Activated CD8-positive, alpha-beta memory T cell treated with anti-CD3 and anti-CD28 coated beads for 4 hours (primary cell): ENCODE results near the gene RUVBL1.

ENCODE experiments used
- DNase-seq, 2 donors: peaks; one replicate each; pipeline ENCODE4 v3.0.0-alpha.2; 2020; ENCODE audit warnings: low read depth in 2 of 2

RUVBL1 gene

DNA sequence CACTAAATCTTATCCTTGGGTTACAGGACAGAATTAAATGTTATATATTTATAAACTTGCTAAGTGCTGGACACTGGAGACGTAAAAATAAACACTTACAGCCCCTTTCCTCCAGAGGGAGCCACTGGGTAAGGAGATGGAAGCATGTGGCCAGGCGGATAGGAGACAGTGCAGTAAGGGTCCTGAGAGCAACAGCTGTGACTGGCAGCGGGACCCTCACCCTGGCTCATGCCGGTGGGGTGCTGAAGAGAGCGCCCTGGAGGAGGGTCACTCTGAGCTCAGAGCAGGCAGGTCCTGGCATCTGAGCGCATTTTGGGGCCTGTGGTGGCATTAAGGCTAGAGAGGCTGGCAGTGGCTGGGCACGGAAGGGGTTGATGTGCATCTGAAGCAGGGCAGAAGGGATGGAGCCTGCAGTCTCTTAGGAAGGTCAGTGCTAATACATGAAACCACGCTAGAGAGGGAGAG lies 55.4 kb downstream of the RUVBL1 start:
- DNase-seq = no peak

DNA sequence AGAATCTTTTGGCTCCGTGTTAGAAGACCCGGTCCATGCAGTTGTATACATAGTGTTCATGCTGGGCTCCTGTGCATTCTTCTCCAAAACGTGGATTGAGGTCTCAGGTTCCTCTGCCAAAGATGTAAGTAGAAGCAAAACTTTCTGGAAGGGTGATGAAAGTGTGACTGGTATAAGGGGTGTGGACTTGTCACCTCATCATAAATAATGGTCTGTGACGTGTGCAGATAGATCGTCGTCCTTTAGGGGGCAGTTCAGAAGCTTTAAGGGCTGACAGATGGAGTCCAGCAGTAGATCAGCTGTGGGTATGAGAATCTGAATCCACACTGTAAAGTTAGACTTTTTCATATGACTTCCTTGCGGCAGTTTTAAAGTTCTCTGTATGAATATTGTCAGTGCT lies 56.1 kb downstream of the RUVBL1 start:
- DNase-seq = no peak

DNA sequence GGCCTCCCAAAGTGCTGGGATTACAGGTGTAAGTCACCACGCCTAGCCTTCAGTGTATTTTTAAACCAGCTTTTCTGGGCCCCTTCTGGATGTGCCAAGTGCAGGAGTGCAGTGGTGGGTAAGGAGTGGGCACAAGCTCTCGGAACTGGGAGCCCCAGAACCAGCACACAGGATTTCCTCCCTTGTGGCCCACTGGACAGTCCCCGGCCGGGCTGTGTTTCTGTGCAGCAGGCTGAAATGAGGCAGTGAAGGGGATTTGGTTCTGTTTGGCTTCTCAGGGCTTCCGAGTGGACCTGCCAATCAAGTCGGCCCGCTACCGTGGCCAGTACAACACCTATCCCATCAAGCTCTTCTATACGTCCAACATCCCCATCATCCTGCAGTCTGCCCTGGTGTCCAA lies 56.9 kb downstream of the RUVBL1 start:
- no peak for DNase-seq

DNA sequence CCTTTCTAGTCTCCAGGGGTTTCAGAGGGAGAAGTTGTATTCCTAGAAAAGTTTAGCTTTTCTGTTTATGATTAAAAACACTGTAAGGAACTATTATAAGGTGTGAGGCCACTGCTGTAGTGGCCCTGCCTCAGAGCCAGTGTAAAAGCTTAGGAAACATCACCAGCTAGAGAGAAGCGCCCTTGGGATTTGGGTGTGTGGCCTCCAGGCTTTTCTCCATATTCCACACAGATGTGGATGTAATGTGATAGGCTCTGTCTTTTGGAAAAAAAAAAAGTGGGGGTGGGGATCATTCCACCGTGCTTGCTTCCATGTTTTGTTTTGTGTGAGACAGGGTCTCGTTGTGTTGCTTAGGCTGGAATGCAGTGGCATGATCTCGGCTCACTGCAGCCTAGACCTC lies 57.5 kb downstream of the RUVBL1 start:
- no peak for DNase-seq

GRCh38 chr3:128064962-128065361 lies 58.6 kb downstream of the RUVBL1 start:
- no peak for DNase-seq

- DNase-seq = no peak
Measured at GRCh38 chr3:128063865-128064264, 59.7 kb downstream of the RUVBL1 start.

DNA sequence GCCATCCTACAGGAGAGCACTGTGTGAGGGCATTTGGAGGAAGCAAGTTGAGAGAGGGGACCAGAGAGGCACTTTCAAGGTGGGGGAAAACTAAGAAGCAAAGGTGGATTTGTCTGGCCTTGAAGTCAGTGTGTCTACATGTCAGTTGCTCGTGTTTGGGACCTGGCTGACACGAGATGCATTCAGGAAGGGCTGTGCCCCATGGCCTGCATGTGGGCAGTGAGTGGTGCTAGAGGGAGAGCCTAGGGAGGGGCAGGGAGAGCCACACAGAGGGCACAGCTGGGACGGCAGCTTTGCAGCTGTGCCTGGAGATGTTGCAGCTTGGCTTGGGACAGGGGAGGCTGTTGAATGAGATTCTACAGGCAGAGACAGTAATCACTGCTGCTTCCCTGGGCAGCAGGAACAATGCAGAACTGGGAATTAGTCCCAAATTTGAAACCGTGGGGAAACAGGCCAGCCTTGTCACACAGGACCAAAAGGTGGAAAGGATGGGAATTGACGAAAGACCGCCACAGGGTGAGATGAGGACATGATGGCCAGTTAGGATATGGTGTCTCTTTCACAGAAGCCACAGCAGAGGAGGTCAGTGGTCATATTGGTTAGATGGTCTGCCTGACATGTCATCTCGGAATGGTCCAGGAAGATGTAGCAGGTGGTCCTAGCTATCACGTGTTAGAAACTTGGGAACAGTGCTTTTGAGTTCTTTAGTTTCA lies 61.4 kb downstream of the RUVBL1 start:
- DNase-seq = no peak

DNA sequence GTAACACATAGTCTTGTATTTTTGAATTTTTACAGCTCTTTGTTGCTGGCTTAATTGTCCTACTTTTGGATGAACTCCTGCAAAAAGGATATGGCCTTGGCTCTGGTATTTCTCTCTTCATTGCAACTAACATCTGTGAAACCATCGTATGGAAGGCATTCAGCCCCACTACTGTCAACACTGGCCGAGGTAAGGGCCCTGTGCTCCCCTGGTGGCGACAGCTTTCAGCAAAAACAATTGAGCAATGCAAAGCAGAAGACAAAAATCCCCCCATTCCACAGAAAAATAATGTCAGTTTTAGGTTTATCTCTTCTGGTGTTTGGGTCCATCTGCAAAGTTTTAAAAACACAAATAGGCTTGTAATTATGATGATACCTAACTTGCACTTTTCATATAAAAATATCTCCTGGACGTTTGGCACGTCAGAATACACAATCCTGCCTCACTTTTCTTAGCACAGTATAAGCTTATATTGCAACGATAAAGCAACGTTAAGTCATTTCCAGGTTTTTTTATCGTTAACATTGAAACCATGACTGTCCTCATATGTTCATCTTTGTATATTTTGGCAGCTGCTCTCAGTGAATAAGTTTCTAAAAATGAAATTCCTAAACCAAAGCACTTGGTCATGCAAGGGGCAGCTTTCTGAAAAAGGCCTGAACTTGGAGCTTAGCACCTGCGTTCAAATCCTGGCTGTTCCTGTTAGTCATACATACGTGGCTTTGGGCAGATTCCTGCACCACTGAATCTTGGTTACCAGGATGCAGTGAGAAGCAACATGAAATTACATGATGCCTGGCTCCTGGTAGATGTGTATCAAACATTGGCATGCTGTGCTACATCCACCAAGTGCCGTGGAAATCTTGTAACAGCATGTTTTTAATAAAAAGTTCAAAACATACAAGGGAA lies 62.9 kb downstream of the RUVBL1 start:
- DNase-seq = no peak

DNA sequence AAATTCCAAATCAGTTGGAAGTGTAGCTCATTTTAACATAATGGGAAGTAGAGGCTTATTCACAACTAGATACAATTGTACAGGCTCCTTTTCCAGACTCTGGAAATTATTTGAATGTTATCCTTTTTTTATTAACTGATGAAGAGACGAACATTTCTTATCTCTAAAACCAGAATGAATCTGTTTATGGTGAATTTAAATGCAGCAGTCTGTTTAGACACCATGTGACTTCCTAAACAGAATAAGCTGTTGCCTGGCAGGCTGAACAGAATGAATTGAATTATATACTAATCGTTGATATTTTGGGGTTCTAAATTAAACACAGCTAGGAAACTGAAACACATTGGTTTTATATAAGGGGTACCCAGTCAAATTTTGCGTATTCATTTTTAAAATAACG lies 67.4 kb downstream of the RUVBL1 start:
- DNase-seq = no peak

DNA sequence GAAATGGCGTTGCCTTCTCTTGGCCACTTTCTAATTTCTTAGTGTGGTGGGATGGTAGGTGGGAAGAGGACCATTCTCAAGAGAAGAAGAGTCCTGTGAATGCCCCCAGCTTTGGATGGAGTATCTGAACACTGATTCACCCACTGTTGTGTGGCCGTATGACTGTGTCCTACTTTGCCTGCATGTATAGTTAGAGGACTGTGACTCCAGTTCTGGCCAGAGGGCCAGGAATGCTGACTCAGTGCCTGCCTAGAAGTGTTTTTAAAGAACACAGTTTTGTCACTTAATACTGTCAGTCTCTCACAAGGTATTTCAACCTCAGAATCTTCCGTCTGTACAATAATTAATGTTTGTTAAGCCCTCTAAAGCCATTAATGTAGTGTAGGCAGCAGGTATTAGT lies 69.2 kb downstream of the RUVBL1 start:
- no peak for DNase-seq

DNA sequence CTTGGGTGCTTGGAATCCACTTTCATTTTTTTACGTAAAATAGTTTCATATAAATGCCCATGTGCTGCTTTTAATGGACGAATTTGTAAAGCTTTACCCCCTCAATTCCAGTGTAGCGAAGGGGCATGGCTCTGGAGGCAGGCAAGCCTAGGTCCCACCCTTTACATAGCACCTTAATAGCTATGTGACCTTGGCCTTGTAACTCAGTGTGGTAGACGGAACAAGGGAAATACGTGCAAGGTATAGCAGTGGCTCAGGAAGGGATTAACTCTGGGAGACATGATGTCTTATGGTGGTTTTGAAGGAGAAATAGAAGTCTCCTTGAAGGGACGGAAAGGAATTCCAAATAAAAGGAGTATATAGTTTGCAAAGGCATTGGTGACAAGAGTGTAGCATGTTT lies 70.0 kb downstream of the RUVBL1 start:
- DNase-seq = no peak

DNA sequence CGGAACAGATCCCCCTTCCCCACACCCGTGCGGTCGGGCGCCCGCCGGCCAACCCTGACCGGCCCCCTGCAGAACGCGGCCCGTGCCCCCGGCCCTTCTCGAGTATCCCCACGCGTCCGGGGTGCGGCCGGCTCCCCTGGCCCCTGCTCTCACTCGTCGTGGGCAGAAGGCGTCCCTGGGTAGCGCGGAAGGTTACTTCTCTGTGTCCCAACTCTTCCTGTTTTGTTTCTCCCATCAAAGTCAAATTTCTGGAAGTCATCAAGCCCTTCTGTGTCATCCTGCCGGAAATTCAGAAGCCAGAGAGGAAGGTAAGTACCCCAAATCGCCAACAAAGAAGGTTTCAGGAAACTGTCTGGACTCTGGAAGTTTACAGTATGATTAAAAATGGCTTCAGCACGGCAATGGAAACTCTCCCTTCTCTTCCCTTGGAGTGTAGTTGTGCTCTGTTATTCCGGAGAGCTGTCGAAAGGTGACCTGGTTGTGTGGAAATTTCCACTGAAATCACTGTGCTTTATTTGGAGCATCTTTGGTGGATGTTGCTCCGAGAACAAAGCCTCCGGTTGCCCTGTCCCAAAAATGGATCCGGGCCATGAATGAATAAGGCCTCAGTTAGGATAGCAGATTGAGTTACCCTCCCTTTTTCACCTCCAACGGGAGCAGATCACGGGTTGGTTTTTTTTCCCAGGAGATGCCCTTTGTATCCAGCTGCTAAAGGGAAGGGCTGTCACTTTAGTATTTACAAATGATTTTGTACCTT lies 70.8 kb downstream of the RUVBL1 start:
- no peak for DNase-seq

DNA sequence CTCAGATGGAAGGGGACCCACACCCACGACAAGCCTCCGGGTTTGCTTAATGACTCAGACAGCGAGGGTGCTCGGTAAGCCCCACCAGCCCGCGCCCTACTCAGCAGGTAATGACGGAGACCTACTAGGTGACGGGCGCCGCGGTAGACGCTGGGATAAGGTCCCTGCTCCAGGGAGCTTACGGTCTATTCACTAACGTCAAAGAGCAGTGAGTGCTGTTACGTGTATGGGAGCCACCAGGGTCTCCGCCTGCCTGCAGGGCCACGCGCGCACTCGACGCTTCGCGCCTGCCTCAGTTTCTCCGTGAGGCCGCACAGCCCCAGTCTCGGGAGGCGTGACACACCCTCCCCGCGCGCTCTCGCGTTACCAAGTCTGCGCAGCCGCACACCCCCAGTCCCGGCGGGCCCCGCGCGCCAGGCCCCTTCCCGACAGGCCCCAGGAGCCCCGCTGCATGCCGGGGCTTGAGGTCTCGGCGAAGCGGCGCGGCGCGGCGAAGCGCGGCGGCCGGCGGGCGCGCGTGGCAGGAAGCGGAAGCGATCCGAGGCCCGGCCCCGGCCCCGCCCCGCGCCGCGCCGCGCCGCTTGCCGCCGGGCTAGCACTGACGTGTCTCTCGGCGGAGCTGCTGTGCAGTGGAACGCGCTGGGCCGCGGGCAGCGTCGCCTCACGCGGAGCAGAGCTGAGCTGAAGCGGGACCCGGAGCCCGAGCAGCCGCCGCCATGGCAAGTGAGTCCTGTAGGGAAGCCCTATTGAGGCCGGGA lies 71.6 kb downstream of the RUVBL1 start, which contains the start of gene SEC61A1:
SEC61A1 (plus strand) TSS at position 601 of the 758 bp plus-strand sequence; CDS start at position 717, 116 bp downstream.
- peak; percentile 92 for DNase-seq

DNA sequence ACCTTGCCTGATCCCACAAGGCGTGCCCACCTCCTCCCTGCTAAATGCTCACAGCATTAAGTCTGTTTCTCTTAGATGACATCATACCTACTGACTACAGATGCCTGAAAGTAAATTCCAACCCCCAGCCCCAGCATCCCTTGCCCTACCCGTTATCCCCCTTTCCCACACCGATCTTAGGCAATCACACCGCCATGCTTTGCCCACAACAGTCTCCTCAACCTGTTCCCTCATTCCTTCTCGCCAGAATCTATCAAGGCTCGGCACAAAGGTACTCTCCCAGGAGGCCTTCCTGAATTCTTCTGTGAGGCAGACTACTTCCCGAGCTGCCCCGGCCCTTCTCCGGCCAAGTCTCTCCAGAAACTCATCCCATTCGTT lies 72.2 kb downstream of the RUVBL1 start:
- DNase-seq = no peak

DNA sequence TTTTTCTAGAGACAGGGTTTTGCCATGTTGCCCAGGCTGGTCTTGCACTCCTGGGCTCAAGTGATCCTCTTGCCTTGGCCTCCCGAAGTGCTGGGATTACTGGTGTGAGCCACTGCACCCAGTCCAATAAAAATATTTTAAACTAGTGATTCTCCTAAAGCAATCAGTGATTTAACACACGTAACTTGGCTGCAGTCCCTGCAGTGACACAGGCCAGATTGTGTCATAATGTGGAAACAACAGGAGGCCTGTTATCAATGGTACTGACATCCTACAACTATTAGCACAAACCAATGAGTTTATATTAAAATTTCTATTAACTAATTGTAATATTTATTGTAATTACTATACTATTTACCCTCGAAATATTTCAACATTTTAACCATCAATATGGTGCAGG lies 73.0 kb downstream of the RUVBL1 start:
- DNase-seq = no peak

- no peak for DNase-seq
Measured at GRCh38 chr3:128041344-128041743, 82.3 kb downstream of the RUVBL1 start.

DNA sequence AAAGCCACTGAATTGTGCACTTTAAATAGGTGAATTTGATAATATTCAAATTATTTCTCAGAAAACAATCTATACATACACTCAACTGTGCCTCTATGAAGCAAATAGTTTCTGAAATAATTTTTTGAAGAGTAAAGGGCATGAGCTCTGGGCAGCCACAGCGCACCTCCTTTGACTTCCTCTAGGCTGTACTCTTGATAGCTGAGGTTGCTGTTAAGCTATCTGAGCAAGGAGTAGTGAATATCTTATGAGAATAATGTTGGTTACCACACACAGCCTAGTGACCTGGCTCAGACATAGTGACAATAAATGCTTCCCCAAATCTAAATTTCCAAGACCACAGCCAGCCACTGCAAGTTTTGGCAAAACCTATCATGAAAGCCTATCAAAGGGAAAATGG lies 83.0 kb downstream of the RUVBL1 start:
- no peak for DNase-seq

DNA sequence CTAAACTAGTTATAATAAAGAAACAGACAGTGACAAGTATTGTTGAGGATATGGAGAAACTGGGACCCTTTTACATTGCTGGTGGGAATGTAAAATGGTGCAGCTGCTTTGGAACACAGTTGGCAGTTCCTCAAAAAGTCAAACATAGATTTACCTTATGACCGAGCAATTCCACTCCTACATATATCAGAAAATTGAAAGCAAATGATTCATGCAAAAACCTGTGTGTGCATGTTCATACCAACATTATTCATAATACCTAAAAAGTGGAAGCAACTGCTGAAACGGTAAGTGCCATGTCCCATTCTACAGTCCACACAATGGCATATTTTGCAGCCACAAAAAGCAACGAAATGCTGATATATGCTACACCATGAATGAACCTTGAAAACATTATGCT lies 83.6 kb downstream of the RUVBL1 start:
- no peak for DNase-seq

- no peak for DNase-seq
Measured at GRCh38 chr3:128036119-128036518, 87.5 kb downstream of the RUVBL1 start.

DNA sequence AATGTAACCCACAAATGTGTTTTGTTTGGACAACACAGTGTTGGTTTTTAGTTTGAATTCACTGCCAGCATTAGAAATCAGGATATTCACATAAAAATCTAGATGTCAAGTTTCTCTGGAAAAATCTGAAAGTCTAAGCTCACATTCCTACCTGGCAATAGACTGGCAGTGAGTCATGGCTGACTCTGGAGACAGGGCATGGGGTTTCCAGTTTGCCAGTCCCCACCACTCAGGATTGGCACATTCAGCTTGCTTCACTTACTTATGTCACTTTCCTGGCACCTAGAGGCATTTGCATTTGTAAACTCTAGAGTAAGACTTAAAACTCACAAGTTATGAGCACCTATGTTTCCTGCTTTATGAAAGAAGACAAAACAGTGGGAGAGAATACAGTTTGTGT lies 90.5 kb downstream of the RUVBL1 start:
- DNase-seq = no peak
